ENCODE measurements around the gene NPTN.

GRCh38 chr15:73621286-73621826 is 11.8 kb downstream of the NPTN start:
- TF ChIP-seq CTCF (IDR thresholded peaks at IDR 0.05) (no peak), POLR2A (IDR thresholded peaks at IDR 0.05) (no peak)
